GM21381 (cell line): ENCODE results near the gene IL22RA1.

ENCODE experiments used
- ATAC-seq: cut with Tn5 transposase; IDR thresholded peaks from one replicate; pipeline ENCODE4 v1.9.1; 2021; ENCODE audit warnings: mild to moderate bottlenecking, moderate library complexity; ENCODE audit not compliant: unreplicated experiment

Gene IL22RA1

GRCh38 chr1:24167008-24167407 lies 24.1 kb upstream of the IL22RA1 start:
- ATAC-seq = no peak

GRCh38 chr1:24165500-24165899 lies 22.6 kb upstream of the IL22RA1 start:
- no peak for ATAC-seq

- ATAC-seq = no peak
Measured at GRCh38 chr1:24164004-24164403, 21.1 kb upstream of the IL22RA1 start.

GRCh38 chr1:24162201-24162600 lies 19.3 kb upstream of the IL22RA1 start:
- ATAC-seq = no peak

- no peak for ATAC-seq
Measured at GRCh38 chr1:24161270-24161669, 18.3 kb upstream of the IL22RA1 start.

- no peak for ATAC-seq
Measured at GRCh38 chr1:24159366-24159765, 16.4 kb upstream of the IL22RA1 start.

- ATAC-seq = no peak
Measured at GRCh38 chr1:24157918-24158481, 15.1 kb upstream of the IL22RA1 start.

- ATAC-seq = no peak
Measured at GRCh38 chr1:24156542-24157260, 13.8 kb upstream of the IL22RA1 start.

- no peak for ATAC-seq
Measured at GRCh38 chr1:24155011-24155782, 12.3 kb upstream of the IL22RA1 start.

- ATAC-seq = no peak
Measured at GRCh38 chr1:24154215-24154614, 11.3 kb upstream of the IL22RA1 start.

- no peak for ATAC-seq
Measured at GRCh38 chr1:24152631-24153494, 9.9 kb upstream of the IL22RA1 start.

- ATAC-seq = no peak
Measured at GRCh38 chr1:24151175-24151533, 8.2 kb upstream of the IL22RA1 start.

GRCh38 chr1:24150234-24151174 lies 7.6 kb upstream of the IL22RA1 start:
- ATAC-seq = peak; percentile 81

- ATAC-seq = no peak
Measured at GRCh38 chr1:24149866-24150233, 6.9 kb upstream of the IL22RA1 start.

GRCh38 chr1:24147816-24148215 lies 4.9 kb upstream of the IL22RA1 start:
- ATAC-seq = no peak

- no peak for ATAC-seq
Measured at GRCh38 chr1:24147194-24147593, 4.3 kb upstream of the IL22RA1 start.

GRCh38 chr1:24141311-24141997 lies 1.5 kb downstream of the IL22RA1 start:
- ATAC-seq = no peak

- ATAC-seq = no peak
Measured at GRCh38 chr1:24140741-24141181, 2.2 kb downstream of the IL22RA1 start.

GRCh38 chr1:24139841-24140425 lies 3.0 kb downstream of the IL22RA1 start:
- ATAC-seq = no peak
